HL-60/S4 (cell line): ENCODE data around the gene ABLIM1.

Source experiments
- in situ Hi-C: fragments of 300-500 bp; cut with MboI; formaldehyde crosslinking; loops from 2 replicates; pipeline ENCODE4 v1.14.3; 2022; ENCODE audit warnings: low sequenced_read_pairs

The ABLIM1 gene

DNA sequence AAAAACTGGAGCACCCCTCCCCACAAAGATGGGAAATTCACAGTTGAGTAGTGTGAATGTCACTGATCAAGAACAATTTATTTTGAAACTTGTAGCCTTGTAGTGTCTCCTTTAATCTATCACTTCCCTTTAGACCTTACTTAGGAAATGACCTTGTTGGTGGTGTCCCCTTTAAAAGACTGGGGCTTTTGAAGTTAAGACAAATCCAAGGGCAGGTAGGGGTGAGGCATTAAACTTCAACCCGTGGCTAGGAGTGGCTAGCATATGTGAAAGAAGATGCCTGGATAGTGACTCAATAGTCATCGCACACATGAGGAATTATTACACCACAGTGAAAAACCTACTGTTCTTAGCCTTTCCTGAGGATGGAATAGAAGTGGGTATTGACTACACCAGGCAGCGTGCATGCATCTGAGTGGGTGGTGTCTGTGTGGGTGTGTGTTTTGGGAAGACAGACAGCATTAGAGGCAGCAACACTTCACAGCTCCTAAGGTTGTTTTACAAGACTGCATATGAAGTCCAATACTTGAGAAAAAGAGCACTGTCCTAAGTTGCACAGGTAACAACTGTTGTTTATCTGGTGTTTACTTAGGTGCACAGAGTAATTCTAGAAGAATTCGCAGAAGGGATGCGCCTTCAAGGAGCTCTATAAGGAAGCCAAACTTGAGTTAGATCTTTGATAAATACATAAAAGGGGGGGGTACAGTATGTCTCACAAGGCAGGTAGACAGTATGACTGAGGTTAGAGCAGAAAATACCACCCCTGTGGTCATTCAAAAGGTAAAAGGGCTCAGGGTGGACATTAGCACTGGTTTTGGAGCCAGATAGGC is 32.9 kb downstream of the ABLIM1 start:
- in situ Hi-C loops = no loop called here

- in situ Hi-C loops = no loop called here
These were observed 33.7 kb downstream of the ABLIM1 start for GRCh38 chr10:114624422-114624821.

DNA sequence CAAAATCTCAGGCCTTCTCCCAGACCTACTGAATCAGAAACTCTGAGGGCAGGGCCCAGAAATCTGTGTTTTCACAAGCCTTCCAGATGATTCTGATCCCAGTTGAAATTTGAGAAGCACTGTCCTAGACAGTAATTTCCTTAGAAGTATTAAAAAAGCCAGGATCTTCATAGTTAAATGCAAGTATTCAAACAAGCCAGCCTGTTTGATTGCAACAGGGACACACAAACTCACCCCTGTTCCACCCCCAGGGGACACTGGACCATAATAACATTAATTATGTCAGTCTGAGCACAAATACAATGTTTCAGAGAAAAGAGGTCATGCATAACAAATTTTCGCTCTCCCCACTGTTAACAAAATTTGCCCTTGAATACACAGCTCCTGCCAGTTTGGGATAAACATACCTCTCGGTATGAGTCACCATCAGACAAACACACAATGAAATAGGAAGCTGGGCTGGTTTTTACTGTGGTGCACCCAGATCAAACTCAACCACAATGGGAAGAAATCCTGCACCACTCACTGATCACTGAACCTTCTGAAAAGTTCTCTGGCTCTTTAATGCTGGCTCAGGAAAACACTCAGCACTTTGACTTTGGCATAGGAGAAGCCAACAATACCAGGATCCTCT is 34.3 kb downstream of the ABLIM1 start:
- in situ Hi-C loops = no loop called here

GRCh38 chr10:114623155-114623554 is 34.9 kb downstream of the ABLIM1 start:
- in situ Hi-C loops = no loop called here

DNA sequence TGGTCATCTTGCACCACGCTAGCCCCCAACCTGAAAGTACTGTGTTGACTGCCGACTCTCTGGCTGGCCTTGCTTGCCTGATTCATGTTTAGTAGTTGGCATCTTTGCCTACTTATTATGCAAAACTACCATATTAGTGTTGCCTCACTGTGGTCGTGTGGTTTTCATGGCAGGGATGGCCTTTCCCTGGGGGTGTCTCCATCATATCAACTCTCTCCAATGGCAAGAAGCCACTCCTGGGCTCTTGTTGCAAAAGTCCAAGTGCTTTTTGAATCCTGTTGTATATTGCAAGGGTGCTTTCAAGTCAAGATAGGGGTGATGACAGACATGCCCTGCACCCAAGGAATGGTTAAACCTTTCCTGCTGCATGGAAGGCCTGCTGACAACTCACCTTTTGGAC is 39.4 kb downstream of the ABLIM1 start:
- in situ Hi-C loops = no loop called here

DNA sequence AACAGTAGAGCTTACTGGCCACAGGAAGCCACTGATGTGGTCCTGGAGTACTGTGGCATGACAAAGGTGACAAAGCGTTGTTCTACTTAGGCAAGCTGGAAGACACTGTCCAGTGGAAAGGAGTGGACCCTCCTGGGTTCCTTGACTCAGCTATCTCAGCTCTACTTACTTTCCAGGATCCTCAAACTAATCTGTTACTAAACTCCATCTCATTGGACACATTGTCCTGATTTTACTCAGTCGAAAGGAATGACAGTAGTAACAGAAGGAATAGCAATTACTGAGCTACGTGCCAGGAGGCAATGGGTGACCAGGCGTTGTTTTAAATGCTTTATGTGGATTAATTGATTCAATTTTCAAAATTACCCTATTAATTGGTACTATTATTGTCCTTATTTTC is 41.6 kb downstream of the ABLIM1 start:
- in situ Hi-C loops = no loop called here

DNA sequence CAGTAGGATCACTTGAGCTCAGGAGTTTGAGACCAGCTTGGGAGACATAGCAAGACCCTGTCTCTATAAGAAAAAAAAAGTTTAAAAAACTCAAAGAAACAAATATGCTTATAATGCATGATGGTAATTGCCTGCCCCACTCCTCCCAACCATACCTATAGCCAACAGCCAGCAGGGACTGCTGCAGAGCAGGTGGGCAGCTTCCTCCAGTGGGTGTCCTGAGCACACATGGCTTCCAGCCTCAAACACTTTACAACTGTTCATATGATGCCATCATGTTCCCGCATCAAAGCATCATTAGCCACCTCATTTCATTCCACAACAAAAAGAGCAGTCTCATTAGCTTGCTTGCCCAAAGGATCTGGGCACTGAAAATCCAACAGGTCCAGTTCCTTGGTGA is 42.0 kb downstream of the ABLIM1 start:
- in situ Hi-C loops = no loop called here

DNA sequence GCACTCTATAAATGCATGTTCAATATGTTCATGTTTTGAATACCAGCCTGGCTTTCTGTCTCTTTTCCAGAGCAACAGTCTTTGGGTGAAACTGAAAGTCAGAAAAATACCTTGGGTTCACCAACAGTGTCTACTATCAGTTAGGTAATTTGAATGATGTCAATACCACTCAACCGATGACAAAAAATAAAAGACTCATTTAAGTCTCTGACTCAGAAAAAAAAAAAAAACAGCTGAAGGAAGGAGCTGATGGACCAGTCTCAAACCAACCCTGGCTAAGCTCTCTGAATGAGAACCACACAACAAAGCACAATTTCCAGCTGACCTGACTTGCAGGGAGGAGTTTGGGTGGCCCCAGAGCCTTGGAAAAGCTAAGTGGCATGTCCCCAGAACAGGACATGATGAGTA is 42.5 kb downstream of the ABLIM1 start:
- in situ Hi-C loops = no loop called here

DNA sequence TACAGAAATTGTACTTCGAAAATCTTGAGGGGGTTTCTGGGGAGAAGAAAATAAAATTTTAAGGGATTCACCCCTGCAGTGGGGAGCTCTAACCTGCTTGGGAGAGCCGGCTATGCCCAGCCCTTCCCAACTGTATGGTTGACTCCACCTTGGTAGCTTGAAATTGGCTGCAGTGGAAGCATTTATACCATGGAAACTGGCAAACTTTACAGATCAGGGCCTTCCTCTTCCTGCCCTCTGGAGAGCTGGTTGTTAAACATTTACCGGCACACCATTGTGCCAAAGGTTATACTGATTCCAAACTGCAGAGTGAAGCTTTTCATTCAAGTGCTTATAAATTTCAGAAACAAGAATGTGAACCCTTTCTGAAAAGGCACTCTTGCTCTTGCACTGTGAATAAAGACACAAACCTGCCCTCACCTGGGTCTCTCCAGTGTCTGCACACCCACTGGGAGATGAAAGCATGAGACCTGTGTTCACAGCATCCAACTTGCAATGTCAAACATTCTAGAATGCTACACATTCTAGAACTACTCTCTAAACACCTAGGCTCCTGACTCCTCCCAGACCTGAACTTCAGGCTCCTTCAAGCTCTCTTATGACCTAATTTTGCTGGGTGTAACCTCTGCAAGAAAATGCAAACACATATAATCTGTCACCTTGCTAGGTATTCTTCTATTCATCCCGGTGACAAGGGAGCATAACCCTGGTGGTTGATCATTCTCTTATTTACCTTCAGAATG is 44.7 kb downstream of the ABLIM1 start:
- in situ Hi-C loops = no loop called here

DNA sequence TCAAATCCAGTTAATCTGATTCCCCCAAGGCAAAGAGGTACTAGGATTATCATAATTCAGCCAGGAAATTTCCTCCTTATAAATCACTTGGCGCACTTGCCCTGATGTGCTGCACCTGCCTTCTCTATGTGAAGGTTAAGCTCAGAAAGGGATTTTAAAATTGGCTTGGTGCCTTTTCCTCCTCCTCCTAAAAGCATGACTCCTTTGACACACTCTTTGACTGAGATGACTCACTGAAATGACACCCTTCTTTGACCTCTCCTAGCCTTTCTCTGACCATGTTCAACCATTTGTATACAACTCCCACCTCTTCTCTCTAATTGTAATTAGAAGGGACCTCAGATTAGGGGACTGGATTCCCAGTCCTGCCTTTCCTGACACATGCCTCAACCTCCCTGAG is 46.5 kb downstream of the ABLIM1 start:
- in situ Hi-C loops = no loop called here

DNA sequence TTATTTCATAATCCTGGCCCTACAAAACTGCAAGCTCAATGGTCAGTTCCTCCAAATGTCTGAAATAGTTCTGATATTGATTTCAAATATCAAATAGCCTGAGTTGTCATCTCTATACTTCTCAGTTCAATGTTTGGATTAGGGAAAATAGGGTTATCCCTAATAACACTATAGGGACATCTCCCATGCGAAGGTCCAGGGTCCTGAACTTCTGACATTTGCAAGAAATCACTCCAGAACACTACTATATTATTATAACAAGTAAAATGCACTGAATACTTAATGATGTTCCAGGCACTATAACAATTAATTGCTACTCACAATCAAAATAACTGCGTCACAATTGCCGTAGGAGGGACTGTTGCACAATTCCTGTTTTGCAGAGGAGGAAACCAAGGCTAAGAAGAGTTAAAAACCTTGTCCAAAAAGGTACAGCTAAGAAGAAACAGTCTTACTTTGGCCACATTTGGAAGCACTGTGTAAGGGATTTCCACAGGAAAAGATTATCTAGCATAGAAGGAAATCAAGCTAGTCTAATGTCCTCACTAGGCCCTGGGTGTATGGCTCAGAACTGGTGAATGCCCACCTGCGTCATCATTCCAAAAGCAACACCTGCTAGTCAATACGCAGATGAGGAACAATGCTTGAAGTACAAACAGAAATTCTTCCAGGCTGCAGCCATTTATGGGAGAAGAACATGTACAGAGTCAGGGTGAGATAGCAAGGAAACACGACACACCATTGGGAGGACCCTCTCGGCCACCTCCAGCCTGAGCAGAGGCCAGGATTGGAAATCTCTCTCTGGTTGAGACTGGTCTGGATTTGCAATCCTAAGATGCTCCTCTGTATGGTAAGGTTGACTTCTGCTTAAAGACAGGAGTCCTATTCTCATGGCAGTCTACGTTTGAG is 48.3 kb downstream of the ABLIM1 start:
- in situ Hi-C loops = no loop called here

- in situ Hi-C loops = no loop called here
These were observed 50.6 kb downstream of the ABLIM1 start for GRCh38 chr10:114607358-114607998.

GRCh38 chr10:114605155-114605797 is 52.8 kb downstream of the ABLIM1 start:
- in situ Hi-C loops = no loop called here

DNA sequence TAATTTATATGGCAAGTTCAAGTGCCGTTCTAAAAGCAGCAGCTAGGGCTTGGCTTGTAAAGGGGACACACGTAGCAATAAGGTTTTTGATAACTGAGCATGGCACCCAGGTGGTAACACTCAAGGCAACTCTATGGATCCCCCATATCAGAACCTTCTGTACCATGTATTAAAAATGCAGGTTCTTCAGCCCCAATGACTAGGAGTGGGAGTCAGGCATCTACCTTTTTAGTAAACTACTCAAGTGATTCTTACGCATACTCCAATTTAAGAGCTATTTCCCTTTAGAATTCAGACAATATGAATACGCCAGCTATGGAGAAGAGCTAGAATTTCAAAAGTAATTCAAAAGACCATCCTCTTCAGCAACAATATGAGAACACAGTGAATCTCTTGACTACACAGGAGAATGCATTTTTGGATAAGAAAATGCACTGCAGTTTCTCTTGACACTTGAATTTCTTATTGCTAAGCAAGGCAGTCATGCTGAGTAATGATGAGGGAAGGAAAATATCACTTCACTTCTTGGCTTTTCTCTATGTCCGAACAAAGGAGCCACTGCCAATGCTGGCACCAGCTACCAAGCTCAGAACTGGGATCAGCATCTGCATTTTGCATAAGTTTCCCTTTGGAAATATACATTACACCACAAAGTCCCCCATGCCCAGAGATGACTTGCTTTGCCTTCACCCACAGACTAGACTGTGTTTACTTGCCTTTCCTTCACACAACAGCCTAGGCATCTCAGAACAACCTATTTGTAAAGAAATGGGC is 53.5 kb downstream of the ABLIM1 start:
- in situ Hi-C loops = no loop called here

GRCh38 chr10:114603948-114604347 is 54.1 kb downstream of the ABLIM1 start:
- in situ Hi-C loops = no loop called here

DNA sequence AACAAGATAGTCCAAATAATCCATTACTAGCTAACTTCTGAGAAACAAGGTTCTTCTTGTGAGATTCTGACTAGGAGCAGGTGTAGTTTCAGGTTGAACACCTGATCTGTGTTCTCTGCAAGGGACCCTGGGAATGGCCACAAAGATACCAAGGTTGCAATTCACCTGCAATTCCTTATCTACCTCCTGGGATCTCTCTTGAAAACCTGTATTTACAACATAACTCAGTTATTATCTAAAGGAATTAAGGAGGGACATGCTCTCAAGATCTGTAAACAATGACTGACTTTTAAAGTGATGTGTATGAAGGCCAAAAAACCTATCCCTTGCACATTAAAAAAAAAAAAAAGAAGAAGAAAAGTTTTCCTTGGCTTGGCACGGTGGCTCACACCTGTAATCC is 54.8 kb downstream of the ABLIM1 start:
- in situ Hi-C loops = no loop called here

DNA sequence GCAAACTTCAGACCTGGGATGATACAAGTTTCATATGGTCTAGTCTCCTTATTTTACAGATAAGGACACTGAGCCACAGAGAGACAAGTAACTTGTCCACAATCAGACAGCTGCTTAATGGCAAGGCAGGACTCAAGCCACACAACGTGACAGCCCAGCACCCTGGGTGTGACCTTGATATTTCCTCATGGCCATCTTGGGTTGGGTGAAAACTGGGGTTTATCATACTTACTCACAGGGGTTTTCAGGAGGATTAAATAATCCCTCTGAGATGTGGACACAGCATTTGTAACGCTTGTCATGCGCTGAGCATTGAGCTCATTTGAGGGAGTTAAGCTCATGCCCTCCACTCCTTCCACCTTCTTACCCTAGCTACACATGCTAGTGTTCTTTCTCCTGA is 58.0 kb downstream of the ABLIM1 start:
- in situ Hi-C loops = no loop called here

GRCh38 chr10:114596793-114597192 is 61.3 kb downstream of the ABLIM1 start:
- in situ Hi-C loops = no loop called here

DNA sequence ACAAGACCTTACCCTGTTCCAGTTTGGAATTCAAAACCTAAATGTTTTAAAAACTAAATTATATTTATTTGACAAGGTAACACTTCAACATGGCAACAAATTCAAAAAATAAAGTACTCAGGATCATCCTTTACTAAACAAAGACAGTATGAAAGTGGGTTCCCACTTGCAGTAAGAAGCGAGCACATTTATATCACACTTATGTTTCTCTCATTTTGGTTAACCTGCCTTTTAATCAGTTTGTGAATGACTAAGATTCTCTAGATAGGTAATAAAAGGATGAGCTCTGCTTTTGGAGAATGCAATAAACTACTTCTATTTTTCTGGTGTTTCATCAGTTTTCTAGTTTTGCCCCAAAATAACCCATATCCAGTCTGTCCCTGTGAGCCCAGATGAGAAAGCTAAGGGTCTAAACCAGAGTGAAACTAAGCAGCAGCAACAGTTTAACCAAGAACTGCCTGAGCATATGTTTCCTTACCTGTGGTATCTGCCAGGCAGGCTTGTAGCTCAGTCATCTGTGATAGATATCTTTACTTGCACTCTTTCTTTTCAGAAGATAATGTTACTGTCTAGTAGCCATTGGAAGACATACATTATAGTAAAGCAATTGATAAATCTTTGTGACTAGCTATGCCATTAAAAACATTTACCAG is 64.1 kb downstream of the ABLIM1 start:
- in situ Hi-C loops = no loop called here
